Panc1 (cell line): ENCODE data around the gene CEBPE. TPM values are rescaled to one million over a fixed set of nuclear protein-coding genes. Genes with fewer than 3 reads are reported as not detected.

Experiments
- ATAC-seq: fragments of 200-7000 bp; cut with Tn5 transposase; 2 replicates; pipeline ENCODE4 v1.9.1; 2020; ENCODE audit warnings: mild to moderate bottlenecking, moderate library complexity
- BruUV-seq: library from RNA; stranded (reverse); fragments of 400-500 nt; replicated peaks from 2 replicates; lab custom pipeline; 2021; lab: Mats Ljungman, UMichigan
- CTCF ChIA-PET: fragments of 300-600 bp; sonication (Branson Sonifier 250); formaldehyde crosslinking; loops from one replicate; lab custom pipeline; 2022; ENCODE audit warnings: antibody characterized with exemption; lab: Charles Lee
- POLR2A ChIA-PET: fragments of 300-600 bp; sonication (Branson Sonifier 250); formaldehyde crosslinking; loops from one replicate; lab custom pipeline; 2022; ENCODE audit warnings: antibody characterized with exemption; lab: Charles Lee
- DNase-seq: peaks from one replicate; pipeline ENCODE4 v3.0.0-alpha.2; 2010; ENCODE audit warnings: low read depth, low spot score
- H3K27ac ChIP-seq: 2 replicates; pipeline ENCODE4 v1.5.1; 2011; ENCODE audit warnings: mild to moderate bottlenecking, low read length, inconsistent platforms
- H3K27me3 ChIP-seq: fragments of 200-500 bp; sonication (Bioruptor generic); 2 replicates; pipeline ENCODE4 v1.6.0; 2014; ENCODE audit warnings: low read length, inconsistent platforms; ENCODE audit not compliant: control insufficient read depth, insufficient read depth
- H3K36me3 ChIP-seq: fragments of 200-500 bp; sonication (Bioruptor generic); 2 replicates; pipeline ENCODE4 v1.5.1; 2014; ENCODE audit warnings: inconsistent platforms, mild to moderate bottlenecking, low read length, moderate library complexity; ENCODE audit not compliant: control insufficient read depth, insufficient read depth
- H3K4me1 ChIP-seq: 2 replicates; pipeline ENCODE4 v1.5.1; 2011; ENCODE audit warnings: inconsistent platforms, mild to moderate bottlenecking, low read length, moderate library complexity; ENCODE audit not compliant: control insufficient read depth, insufficient read depth
- H3K4me3 ChIP-seq, 2 experiments: 2 replicates each; pipeline ENCODE4 v1.5.1; 2011 to 2012; ENCODE audit warnings: low read depth in 2 of 2, low read length in 2 of 2, mild to moderate bottlenecking in 2 of 2, inconsistent platforms in 1 of 2, moderate library complexity in 1 of 2
- H3K9me3 ChIP-seq: fragments of 200-500 bp; sonication (Bioruptor generic); 2 replicates; pipeline ENCODE4 v1.5.1; 2014; ENCODE audit warnings: low read depth, mild to moderate bottlenecking, inconsistent platforms, low read length, moderate library complexity; ENCODE audit not compliant: control insufficient read depth, insufficient read depth
- POLR2AphosphoS5 ChIP-seq: IDR thresholded peaks from 2 replicates; pipeline ENCODE4 v1.6.1; 2012; ENCODE audit warnings: mild to moderate bottlenecking, low read depth, low read length, moderate library complexity
- SIN3A ChIP-seq: IDR thresholded peaks from 2 replicates; pipeline ENCODE4 v1.6.1; 2012; ENCODE audit warnings: low read depth, mild to moderate bottlenecking, low read length, moderate library complexity, borderline replicate concordance; ENCODE audit not compliant: insufficient read depth
- TCF7L2 ChIP-seq: IDR thresholded peaks from 2 replicates; pipeline ENCODE4 v1.6.1; 2011; ENCODE audit warnings: mild to moderate bottlenecking, low read depth, low read length, inconsistent platforms
- in situ Hi-C: cut with HindIII; loops from 2 replicates; pipeline ENCODE4 v1.10.0; 2016; ENCODE audit warnings: low sequenced_read_pairs, low pct_unique_long_range_greater_than_20kb
- intact Hi-C: fragments of 100-400 bp; cut with micrococcal nuclease; formaldehyde crosslinking; loops from one replicate; pipeline ENCODE4 v1.10.0; 2022; ENCODE audit not compliant: unreplicated experiment
- total RNA-seq: library from RNA; stranded (reverse); gene quantifications from one replicate; pipeline ENCODE4 v1.2.1, GENCODE V29; 2021; ENCODE audit not compliant: unreplicated experiment
- TF ChIP-seq, protein P1 (sequence below): fragments of 450-650 bp; IDR thresholded peaks from 2 replicates; pipeline ENCODE4 v1.5.1; 2017; ENCODE audit warnings: mild to moderate bottlenecking
- TF ChIP-seq, protein P2 (sequence below), 2 experiments: IDR thresholded peaks; 2 replicates each; pipeline ENCODE4 v1.6.1; 2011 to 2012; ENCODE audit warnings: low read depth in 2 of 2, control low read depth in 1 of 2, low read length in 1 of 2, mild to moderate bottlenecking in 1 of 2, moderate library complexity in 1 of 2; ENCODE audit not compliant: insufficient read depth in 1 of 2

The CEBPE gene
- total RNA-seq, 1 experiment from 2014 or later, result not detected

DNA sequence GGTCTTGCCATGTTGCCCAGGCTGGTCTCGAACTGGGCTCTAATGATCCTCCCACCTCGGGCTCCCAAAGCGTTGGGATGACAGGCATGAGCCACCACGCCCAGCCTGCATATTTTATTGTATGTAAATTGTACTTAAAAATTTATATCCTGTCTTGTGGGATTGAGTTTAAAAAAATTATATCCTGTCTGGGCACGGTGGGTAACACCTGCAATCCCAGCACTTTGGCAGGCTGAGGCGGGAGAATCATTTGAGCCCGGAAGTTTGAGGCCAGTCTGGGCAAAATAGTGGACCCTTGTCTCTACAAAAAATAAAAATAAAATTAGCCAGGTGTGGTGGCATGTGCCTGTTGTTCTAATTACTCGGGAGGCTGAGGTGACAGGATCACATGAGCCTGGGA lies 13.9 kb upstream of the CEBPE start:
- in situ Hi-C loops, result no loop called here
- intact Hi-C loops, result no loop called here
- no peak for ATAC-seq
- H3K9me3 ChIP-seq, result no peaks in the 10 kb centered on the region
- H3K4me3 ChIP-seq, result no peak overlapping the region
- no peaks in the 10 kb centered on the region for H3K4me1 ChIP-seq
- POLR2A ChIA-PET, result interaction anchor here (0.6 kb wide), 1 partner anchor 9 kb away, joined by 7 read pairs; no protein-coding TSS in a partner anchor
- DNase-seq, result no peak
- CTCF ChIA-PET, result no interaction called here
- H3K27me3 ChIP-seq, result no peaks in the 10 kb centered on the region; the same call in 1 of the 2 replicates
- no TSS peak for BruUV-seq
- no peak overlapping the region for H3K27ac ChIP-seq
- H3K36me3 ChIP-seq, result no peaks in the 10 kb centered on the region
- TF ChIP-seq, protein P1, sequence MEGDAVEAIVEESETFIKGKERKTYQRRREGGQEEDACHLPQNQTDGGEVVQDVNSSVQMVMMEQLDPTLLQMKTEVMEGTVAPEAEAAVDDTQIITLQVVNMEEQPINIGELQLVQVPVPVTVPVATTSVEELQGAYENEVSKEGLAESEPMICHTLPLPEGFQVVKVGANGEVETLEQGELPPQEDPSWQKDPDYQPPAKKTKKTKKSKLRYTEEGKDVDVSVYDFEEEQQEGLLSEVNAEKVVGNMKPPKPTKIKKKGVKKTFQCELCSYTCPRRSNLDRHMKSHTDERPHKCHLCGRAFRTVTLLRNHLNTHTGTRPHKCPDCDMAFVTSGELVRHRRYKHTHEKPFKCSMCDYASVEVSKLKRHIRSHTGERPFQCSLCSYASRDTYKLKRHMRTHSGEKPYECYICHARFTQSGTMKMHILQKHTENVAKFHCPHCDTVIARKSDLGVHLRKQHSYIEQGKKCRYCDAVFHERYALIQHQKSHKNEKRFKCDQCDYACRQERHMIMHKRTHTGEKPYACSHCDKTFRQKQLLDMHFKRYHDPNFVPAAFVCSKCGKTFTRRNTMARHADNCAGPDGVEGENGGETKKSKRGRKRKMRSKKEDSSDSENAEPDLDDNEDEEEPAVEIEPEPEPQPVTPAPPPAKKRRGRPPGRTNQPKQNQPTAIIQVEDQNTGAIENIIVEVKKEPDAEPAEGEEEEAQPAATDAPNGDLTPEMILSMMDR, result no peak
- TF ChIP-seq, protein P2, sequence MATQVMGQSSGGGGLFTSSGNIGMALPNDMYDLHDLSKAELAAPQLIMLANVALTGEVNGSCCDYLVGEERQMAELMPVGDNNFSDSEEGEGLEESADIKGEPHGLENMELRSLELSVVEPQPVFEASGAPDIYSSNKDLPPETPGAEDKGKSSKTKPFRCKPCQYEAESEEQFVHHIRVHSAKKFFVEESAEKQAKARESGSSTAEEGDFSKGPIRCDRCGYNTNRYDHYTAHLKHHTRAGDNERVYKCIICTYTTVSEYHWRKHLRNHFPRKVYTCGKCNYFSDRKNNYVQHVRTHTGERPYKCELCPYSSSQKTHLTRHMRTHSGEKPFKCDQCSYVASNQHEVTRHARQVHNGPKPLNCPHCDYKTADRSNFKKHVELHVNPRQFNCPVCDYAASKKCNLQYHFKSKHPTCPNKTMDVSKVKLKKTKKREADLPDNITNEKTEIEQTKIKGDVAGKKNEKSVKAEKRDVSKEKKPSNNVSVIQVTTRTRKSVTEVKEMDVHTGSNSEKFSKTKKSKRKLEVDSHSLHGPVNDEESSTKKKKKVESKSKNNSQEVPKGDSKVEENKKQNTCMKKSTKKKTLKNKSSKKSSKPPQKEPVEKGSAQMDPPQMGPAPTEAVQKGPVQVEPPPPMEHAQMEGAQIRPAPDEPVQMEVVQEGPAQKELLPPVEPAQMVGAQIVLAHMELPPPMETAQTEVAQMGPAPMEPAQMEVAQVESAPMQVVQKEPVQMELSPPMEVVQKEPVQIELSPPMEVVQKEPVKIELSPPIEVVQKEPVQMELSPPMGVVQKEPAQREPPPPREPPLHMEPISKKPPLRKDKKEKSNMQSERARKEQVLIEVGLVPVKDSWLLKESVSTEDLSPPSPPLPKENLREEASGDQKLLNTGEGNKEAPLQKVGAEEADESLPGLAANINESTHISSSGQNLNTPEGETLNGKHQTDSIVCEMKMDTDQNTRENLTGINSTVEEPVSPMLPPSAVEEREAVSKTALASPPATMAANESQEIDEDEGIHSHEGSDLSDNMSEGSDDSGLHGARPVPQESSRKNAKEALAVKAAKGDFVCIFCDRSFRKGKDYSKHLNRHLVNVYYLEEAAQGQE (IDR thresholded peaks at IDR 0.05; ENCODE audit: insufficient read depth in 1 of 2, low read depth in 2 of 2, low read length in 1 of 2), result no peak
- TF ChIP-seq SIN3A, result no peak
- TF ChIP-seq POLR2AphosphoS5, result no peak
- no peak for TF ChIP-seq TCF7L2

DNA sequence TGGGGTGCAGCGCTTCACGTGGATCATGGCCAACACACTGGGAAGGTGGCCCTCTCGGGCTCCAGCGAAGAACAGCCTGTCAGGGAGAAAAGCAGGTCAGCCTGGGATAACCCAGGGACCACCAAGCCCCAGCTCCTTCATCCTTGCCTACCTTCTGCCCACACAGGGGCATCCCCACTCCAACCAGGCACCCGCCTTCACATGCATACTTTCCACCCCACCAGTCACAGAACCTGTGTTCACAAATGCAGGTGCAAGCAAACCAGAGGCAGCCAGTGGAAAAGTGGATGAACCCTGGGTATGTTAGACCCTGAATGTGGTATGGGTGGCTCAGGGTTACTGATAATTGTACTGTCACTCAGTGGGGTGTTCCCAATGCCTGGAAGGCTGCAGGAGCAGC lies 12.4 kb upstream of the CEBPE start:
- no peak for TF ChIP-seq POLR2AphosphoS5
- no peaks in the 10 kb centered on the region for H3K9me3 ChIP-seq
- DNase-seq, result no peak
- in situ Hi-C loops (no loop called here), intact Hi-C loops (no loop called here)
- no TSS peak for BruUV-seq
- H3K4me3 ChIP-seq, result no peak overlapping the region
- H3K27me3 ChIP-seq, result no peaks in the 10 kb centered on the region; the same call in 1 of the 2 replicates
- H3K4me1 ChIP-seq, result no peaks in the 10 kb centered on the region
- H3K36me3 ChIP-seq, result no peaks in the 10 kb centered on the region
- ATAC-seq, result no peak
- H3K27ac ChIP-seq, result no peak overlapping the region
- CTCF ChIA-PET, result no interaction called here
- POLR2A ChIA-PET, result no interaction called here

DNA sequence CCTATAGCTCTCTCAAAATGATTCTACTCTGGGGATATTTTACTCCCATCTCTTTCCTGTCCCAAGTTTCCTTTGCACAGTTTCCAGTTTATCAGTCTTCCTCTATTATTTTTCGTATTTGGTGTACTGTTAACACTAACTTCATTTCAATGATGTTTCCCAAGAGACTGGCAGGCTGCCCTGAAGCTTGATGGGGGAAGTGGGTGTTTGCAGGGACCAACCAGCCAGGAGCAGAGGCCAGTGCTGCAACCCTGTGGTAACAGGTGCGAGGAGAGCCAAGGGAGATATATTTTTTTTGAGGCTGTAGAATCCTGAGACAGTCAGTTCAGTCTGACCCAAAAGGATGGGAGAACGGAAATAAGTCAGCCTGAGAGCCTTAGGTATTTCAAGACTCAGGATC lies 11.8 kb upstream of the CEBPE start:
- ChIA-PET CTCF (interaction anchor here (0.7 kb wide), 1 partner anchor 44 kb away, joined by 3 read pairs; no protein-coding TSS in a partner anchor), POLR2A (no interaction called here)
- TF ChIP-seq SIN3A (no peak), POLR2AphosphoS5 (no peak), TCF7L2 (no peak)
- TF ChIP-seq, protein P1, result no peak
- TF ChIP-seq, protein P2 (IDR thresholded peaks at IDR 0.05; ENCODE audit: insufficient read depth in 1 of 2, low read depth in 2 of 2, low read length in 1 of 2), result no peak
- BruUV-seq, result no TSS peak
- no peaks in the 10 kb centered on the region for H3K9me3 ChIP-seq
- no peak for DNase-seq
- H3K4me3 ChIP-seq, result no peak overlapping the region
- in situ Hi-C loops, result no loop called here
- no peak overlapping the region for H3K27ac ChIP-seq
- intact Hi-C loops, result no loop called here
- no peak for ATAC-seq
- no peaks in the 10 kb centered on the region for H3K36me3 ChIP-seq
- H3K4me1 ChIP-seq, result no peaks in the 10 kb centered on the region
- no peaks in the 10 kb centered on the region; the same call in 1 of the 2 replicates for H3K27me3 ChIP-seq
